Naive thymus-derived CD8-positive, alpha-beta T cell (primary cell): ENCODE measurements around the gene STK32B. TPM values are rescaled to one million over a fixed set of nuclear protein-coding genes. Genes with fewer than 3 reads are reported as not detected.

Experiments
- ATAC-seq, 2 donors: fragments of 150-1000 bp; cut with Tn5 transposase in 1 of 2; sonication (Bioruptor Pico), chemical (Tn5 transposase) in 1 of 2; 1 replicate in 1 of 2; 2 replicates in 1 of 2; pipeline ENCODE4 v1.10.0; 2021; ENCODE audit warnings: mild to moderate bottlenecking in 2 of 2, moderate library complexity in 2 of 2
- POLR2A ChIA-PET: fragments of 350-600 bp; sonication (Branson Sonifier 250); formaldehyde crosslinking; loops from one replicate; lab custom pipeline; 2021; ENCODE audit warnings: antibody characterized with exemption; lab: Charles Lee
- DNase-seq, 10 donors: peaks; one replicate each; pipeline versions ENCODE4 v3.0.0 to v3.0.0-alpha.2; 2020 to 2022
- H3K27ac Mint-ChIP-seq, 10 donors: one replicate each; pipeline ENCODE4 v1.8.0; 2020 to 2022; ENCODE audit warnings: mild to moderate bottlenecking in 10 of 10, mixed read lengths in 10 of 10, moderate library complexity in 4 of 10, inconsistent platforms in 1 of 10
- H3K27me3 Mint-ChIP-seq, 5 donors: one replicate each; pipeline ENCODE4 v1.8.0; 2021 to 2022; ENCODE audit warnings: mixed read lengths in 5 of 5
- H3K36me3 Mint-ChIP-seq, 3 donors: one replicate each; pipeline ENCODE4 v1.8.0; 2020 to 2022; ENCODE audit warnings: mixed read lengths in 3 of 3, mild to moderate bottlenecking in 2 of 3, inconsistent platforms in 1 of 3
- H3K4me1 Mint-ChIP-seq, 4 donors: one replicate each; pipeline ENCODE4 v1.8.0; 2021 to 2022; ENCODE audit warnings: mixed read lengths in 4 of 4
- H3K4me3 Mint-ChIP-seq, 10 donors: one replicate each; pipeline ENCODE4 v1.8.0; 2020 to 2022; ENCODE audit warnings: mild to moderate bottlenecking in 10 of 10, mixed read lengths in 10 of 10, moderate library complexity in 6 of 10, inconsistent platforms in 1 of 10
- H3K9me3 Mint-ChIP-seq, 9 donors: one replicate each; pipeline ENCODE4 v1.8.0; 2020 to 2022; ENCODE audit warnings: mixed read lengths in 9 of 9, mild to moderate bottlenecking in 3 of 9, inconsistent platforms in 1 of 9, moderate library complexity in 1 of 9
- polyA plus RNA-seq, 3 donors: library from polyadenylated mRNA; unstranded; fragments of 300-500 nt; fragmentation: Illumina TruSeq; gene quantifications; one replicate each; pipeline ENCODE4 v1.2.3, GENCODE V29; 2021
- total RNA-seq, 8 experiments: library from RNA in 2 of 8; stranded (reverse) in 2 of 8; gene quantifications; one replicate each; pipeline ENCODE4 v1.2.3 and lab custom pipeline; 2021 to 2026

The STK32B gene
- total and polyA plus RNA-seq, 5 experiments from 2014 or later: not detected

DNA sequence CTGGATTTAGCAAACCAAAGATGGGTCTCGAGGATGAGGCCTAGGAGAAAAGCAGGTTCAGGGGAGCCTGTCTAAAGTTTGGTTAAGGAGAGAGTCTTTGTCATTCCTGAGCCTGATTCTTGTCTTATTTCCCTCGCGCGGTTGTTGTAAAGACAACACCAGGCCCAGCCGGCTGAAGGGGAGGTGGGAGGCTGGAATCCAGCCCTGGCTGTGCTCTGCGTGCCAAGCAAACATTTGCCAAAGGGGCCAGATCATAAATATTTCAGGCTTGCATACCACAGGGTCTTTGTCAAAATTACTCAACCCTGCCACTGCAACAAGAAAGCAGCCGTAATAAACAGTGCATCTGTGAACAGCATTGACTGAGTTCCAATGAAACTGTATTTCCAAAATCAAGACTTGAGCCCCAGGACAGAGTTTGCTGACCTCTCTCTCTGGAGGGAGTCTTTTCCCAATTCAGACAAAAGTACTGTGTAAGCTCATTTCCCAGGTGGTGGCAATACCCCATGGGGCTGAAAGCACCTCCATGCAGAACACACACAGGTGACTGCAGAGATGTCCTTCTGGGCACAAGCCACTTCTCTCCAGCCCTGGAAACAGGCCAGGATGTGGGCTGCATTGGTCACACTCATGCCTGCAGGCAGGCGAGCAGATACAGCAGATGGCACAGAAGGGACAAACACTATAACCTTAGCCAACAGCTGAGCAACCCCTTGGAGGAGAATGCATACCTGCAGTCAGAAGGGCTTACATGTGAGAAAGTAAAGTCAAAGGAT, 320.3 kb downstream of the STK32B start:
- Mint-ChIP-seq H3K9me3 (peaks cover 0 to 19% (median 7%) of the 10 kb centered on the region in 9 donors), H3K27ac (no peak overlapping the region), H3K36me3 (peaks cover 0 to 6% (median 0%) of the 10 kb centered on the region in 3 donors), H3K4me3 (no peak overlapping the region), H3K27me3 (peaks cover 0 to 16% (median 0%) of the 10 kb centered on the region in 5 donors), H3K4me1 (no peaks in the 10 kb centered on the region)
- ATAC-seq (no peak), DNase-seq (no peak)
- POLR2A ChIA-PET: no interaction called here

DNA sequence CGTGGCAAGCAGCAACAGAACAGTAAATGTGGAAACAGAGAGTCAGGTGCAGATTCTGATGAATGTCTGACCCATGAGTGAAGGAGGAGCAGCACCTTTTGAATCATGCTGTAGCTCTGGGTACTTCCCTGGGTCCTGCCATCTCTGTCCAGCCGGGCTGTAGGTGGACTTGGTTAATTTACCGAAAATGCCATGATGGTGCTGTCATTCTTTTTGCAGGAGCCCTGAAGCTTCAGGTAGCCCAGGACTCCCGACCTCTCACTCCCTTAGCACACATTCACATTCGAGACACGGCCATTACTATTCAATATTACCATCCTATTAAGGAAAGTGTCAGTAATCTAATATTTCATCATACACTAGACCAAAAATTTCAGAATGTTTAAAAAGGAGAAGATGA, 320.9 kb downstream of the STK32B start:
- DNase-seq (no peak), ATAC-seq (no peak)
- Mint-ChIP-seq H3K27me3 (peaks cover 0 to 20% (median 0%) of the 10 kb centered on the region in 5 donors), H3K4me1 (no peaks in the 10 kb centered on the region), H3K27ac (no peak overlapping the region), H3K9me3 (peaks cover 0 to 23% (median 7%) of the 10 kb centered on the region in 9 donors), H3K4me3 (no peak overlapping the region), H3K36me3 (peaks cover 0 to 8% (median 2%) of the 10 kb centered on the region in 3 donors)
- POLR2A ChIA-PET: no interaction called here

DNA sequence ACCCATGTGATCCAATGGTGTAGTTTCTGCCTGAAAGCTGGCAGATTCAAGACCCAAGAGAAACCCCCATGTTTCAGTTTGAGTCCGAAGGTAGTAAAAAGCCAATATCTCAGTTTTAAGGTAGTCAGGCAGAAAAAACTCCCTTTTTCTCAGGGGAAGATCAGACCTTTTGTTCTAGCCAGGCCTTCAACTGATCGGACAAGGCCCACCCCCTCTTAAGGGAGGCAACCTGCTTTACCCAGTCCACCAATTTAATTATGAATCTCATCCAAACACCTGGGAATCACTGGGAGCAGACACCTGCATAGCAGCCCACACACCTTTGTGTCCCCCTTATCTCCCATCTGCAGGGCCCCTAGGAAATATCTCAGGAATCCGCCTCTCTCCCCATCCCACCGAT, 322.0 kb downstream of the STK32B start:
- Mint-ChIP-seq H3K27ac (no peak overlapping the region), H3K9me3 (peaks cover 6 to 28% (median 9%) of the 10 kb centered on the region in 9 donors), H3K4me3 (no peak overlapping the region), H3K4me1 (no peaks in the 10 kb centered on the region), H3K36me3 (peaks cover 0 to 14% (median 2%) of the 10 kb centered on the region in 3 donors), H3K27me3 (peaks cover 0 to 20% (median 0%) of the 10 kb centered on the region in 5 donors)
- POLR2A ChIA-PET: no interaction called here
- no peak for DNase-seq
- no peak for ATAC-seq

DNA sequence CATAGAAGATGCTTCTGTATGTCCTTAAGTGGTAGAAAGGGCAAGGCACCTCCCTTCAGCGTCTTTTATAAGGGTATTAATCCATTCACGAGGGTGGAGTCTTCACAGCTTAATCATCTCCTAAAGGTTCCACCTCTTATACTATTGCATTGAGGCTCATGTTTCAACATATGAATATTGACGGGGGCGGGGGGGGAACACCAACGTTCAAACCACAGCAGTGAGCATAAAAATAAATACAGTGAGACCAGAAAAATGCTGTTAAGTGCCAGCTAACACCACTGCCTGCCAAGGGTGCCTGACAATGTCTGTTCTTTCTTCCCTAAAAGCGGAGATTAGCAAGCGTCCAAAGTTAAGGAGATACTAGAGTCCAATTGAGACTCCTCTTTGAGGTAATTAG, 323.3 kb downstream of the STK32B start:
- Mint-ChIP-seq H3K27ac (no peak overlapping the region), H3K9me3 (peaks cover 5 to 28% (median 10%) of the 10 kb centered on the region in 9 donors), H3K4me3 (no peak overlapping the region), H3K36me3 (peaks cover 0 to 14% (median 2%) of the 10 kb centered on the region in 3 donors), H3K4me1 (no peaks in the 10 kb centered on the region), H3K27me3 (peaks cover 0 to 12% (median 0%) of the 10 kb centered on the region in 5 donors)
- DNase-seq: no peak
- POLR2A ChIA-PET: no interaction called here
- ATAC-seq: no peak

DNA sequence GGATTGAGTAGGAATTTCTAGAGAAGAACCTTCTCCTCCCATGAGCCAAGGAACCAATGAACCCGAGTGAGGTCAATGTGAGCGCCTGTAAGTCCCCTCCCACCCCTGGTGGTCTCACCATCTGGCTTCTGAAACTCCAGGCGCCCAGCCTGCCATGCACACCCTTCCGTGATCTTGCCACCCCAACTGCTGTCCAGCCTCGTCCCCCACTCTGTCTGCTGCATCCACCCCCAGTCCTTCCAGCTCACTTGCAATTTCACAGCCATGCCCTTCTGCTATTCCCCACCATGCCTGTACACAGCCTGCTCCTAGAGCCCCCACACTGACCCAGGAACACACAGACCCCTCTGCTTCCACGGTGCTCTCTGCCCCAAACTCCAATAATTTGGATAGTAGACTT, 323.7 kb downstream of the STK32B start:
- H3K4me1 Mint-ChIP-seq: no peaks in the 10 kb centered on the region
- no peak for DNase-seq
- H3K27ac Mint-ChIP-seq: no peak overlapping the region
- no peak overlapping the region for H3K4me3 Mint-ChIP-seq
- ATAC-seq: no peak
- H3K27me3 Mint-ChIP-seq: peaks cover 0 to 12% (median 0%) of the 10 kb centered on the region in 5 donors
- peaks cover 5 to 28% (median 10%) of the 10 kb centered on the region in 9 donors for H3K9me3 Mint-ChIP-seq
- POLR2A ChIA-PET: no interaction called here
- peaks cover 0 to 14% (median 2%) of the 10 kb centered on the region in 3 donors for H3K36me3 Mint-ChIP-seq

DNA sequence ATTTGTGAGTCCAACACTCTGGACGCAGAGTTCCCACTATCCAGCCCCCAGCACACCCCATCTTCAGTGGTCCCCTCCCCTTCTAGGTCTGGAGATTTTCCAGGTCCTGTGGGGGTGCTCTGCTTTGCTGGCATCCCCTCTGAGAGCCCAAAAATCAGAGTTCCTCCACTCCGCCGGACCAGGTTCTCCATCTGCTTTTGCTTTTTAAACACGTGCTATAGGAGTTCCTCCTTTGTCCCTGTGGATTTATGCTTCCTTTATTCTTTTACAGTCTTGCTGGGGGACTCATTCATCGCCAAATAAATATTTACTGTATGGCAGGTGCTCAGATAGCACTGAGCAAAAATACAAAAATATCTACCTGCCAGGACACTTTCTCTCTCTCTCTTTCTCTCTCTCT, 324.7 kb downstream of the STK32B start:
- peaks cover 0 to 14% (median 2%) of the 10 kb centered on the region in 3 donors for H3K36me3 Mint-ChIP-seq
- no peak for DNase-seq
- peaks cover 5 to 28% (median 10%) of the 10 kb centered on the region in 9 donors for H3K9me3 Mint-ChIP-seq
- POLR2A ChIA-PET: no interaction called here
- no peak for ATAC-seq
- H3K4me3 Mint-ChIP-seq: no peak overlapping the region
- H3K27ac Mint-ChIP-seq: no peak overlapping the region
- no peaks in the 10 kb centered on the region for H3K4me1 Mint-ChIP-seq
- H3K27me3 Mint-ChIP-seq: peaks cover 0 to 12% (median 2%) of the 10 kb centered on the region in 5 donors

DNA sequence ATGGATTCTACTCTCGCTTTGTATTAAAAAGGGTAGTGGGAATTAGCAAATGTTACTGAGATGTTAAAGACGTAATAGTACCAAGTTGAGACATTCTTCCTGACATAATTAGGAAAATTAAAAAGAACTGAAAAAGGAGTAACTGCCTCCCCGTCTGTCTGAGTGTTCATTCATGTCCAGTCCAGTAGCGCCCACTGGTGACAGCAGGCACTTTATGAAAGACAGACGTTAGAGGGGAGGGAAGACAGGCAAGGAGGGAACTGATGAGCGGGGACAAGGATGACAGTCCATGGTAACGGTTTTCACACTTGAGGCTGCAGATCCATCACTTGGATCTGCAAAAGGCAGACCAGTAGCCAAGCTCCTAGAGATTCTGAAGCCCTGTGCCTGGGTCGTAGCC, 326.7 kb downstream of the STK32B start:
- Mint-ChIP-seq H3K36me3 (peaks cover 0 to 14% (median 2%) of the 10 kb centered on the region in 3 donors), H3K4me1 (no peaks in the 10 kb centered on the region), H3K9me3 (peaks cover 5 to 28% (median 10%) of the 10 kb centered on the region in 9 donors), H3K27ac (no peak overlapping the region), H3K27me3 (peaks cover 0 to 12% (median 2%) of the 10 kb centered on the region in 5 donors), H3K4me3 (no peak overlapping the region)
- ATAC-seq: no peak
- DNase-seq: no peak
- POLR2A ChIA-PET: no interaction called here

DNA sequence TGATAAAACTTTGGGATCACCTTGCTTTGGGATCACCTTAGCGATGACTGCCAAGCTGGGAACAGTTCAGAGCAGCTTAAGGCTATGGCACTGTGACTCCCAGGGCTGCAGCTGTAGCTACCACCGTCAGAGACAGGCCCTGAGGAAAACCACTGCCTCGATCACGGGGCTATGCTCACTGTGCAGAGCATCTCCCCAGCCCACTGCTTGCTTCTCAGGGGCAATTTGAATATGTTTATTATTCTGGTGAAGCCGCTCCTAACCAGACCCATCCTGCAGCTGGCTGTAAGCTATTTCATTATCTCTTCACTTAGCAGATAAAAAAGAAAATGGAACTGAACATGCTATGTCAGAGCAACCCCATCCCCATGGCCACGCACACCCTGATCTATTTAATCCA, 328.6 kb downstream of the STK32B start:
- Mint-ChIP-seq H3K27ac (no peak overlapping the region), H3K9me3 (peaks cover 0 to 18% (median 8%) of the 10 kb centered on the region in 9 donors), H3K4me3 (no peak overlapping the region), H3K36me3 (peaks cover 0 to 9% (median 2%) of the 10 kb centered on the region in 3 donors), H3K4me1 (peaks cover 0 to 7% (median 2%) of the 10 kb centered on the region in 4 donors), H3K27me3 (peaks cover 0 to 20% (median 4%) of the 10 kb centered on the region in 5 donors)
- DNase-seq: no peak
- no peak for ATAC-seq
- POLR2A ChIA-PET: no interaction called here

DNA sequence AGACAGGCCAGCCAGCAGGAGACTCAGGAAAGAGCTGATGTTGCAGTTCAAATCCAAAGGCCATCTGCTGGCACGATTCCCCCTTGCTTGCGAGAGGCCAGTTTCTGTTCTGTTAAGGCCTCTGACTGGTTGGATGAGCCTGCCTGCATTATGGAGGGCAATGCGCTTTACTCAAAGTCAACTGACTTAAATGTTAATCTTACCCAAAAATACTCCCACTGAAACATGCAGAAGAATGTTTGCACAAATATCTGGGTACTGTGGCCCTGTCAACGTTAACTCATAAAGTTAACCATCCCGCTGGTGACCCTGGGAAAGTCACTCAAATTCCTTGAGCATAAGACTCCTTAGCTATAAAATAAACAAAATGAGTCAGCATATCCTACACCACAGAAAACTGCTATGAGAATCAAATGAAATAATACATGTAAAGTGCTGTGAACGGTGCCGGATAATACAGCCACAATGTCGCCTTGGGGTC, 330.7 kb downstream of the STK32B start:
- Mint-ChIP-seq H3K4me3 (no peak overlapping the region), H3K27me3 (peaks cover 0 to 9% (median 4%) of the 10 kb centered on the region in 5 donors), H3K4me1 (peaks cover 0 to 13% (median 6%) of the 10 kb centered on the region in 4 donors), H3K36me3 (peaks cover 0 to 8% (median 0%) of the 10 kb centered on the region in 3 donors), H3K9me3 (peaks cover 0 to 11% (median 6%) of the 10 kb centered on the region in 9 donors), H3K27ac (no peak overlapping the region)
- no peak for DNase-seq
- no peak for ATAC-seq
- POLR2A ChIA-PET: no interaction called here

DNA sequence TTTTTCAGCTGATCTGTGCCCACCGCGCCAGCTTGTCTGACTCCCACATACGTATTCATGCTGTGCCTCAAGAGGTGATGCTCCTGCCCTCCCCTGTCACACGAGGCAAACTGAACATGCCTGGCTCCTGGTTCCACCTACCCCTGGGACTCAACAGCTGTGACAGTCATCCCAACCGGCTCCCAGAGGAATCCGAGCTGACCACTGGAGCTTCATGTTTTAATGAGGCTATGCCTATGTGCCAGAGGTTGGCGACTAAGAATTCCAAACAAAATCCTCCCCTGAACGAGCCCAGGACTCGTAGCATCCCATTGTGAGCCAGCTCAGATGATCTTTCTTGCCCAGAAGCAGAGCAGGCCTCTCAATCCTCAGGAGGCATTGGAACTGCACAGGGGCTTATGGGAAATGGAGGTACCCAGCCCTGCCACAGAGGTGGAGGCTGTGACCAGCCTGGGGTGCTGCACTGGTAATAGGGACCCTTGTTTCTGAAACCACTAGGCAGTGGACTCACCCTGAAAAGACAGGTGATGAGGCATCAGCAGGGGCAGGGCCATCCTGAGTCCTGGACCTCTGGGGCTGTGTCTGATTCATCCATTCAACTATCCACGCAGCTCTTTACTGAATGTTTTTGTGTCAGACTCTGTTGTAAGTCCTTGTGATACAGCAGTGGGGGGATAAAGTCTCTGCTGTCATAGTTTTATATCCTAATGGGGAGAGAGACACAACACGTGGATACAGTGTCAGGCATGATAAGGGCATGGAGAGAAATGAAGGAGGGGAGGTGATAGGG, 332.1 kb downstream of the STK32B start:
- Mint-ChIP-seq H3K27me3 (peaks cover 0 to 8% (median 4%) of the 10 kb centered on the region in 5 donors), H3K9me3 (peaks cover 0 to 1% (median 0%) of the 10 kb centered on the region in 9 donors), H3K4me3 (no peak overlapping the region), H3K4me1 (peaks cover 0 to 13% (median 6%) of the 10 kb centered on the region in 4 donors), H3K27ac (no peak overlapping the region), H3K36me3 (no peaks in the 10 kb centered on the region)
- POLR2A ChIA-PET: no interaction called here
- ATAC-seq (no peak), DNase-seq (no peak)

DNA sequence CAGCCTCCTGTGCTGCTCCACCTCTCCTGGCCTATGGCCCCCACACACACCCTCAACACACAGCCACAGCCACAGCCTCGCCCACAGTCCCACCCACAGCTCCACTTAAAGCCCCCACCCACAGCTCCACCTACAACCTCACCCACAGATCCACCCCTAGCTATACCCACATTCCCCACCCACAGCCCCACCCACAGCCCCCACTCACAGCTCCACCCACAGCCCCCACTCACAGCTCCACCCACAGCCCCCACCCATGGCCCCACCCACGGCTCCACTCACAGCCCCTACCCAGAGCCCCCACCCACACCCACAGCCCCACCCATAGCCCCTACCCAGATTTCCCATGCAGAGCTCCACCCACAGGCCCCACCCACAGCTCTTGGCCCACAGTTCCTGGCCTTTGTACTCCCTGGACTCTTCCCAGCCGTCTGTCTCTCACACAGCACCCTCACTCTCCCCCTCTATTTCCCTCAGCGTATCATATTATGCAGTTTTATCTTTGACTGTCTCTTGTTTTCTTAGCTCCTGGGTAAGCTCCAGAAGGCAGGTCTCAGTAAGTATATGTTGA, 334.5 kb downstream of the STK32B start:
- H3K27ac Mint-ChIP-seq: peak overlapping the region in 1 of 10 donors; percentile 31
- peaks cover 0 to 13% (median 6%) of the 10 kb centered on the region in 4 donors for H3K4me1 Mint-ChIP-seq
- ATAC-seq (no peak), DNase-seq (no peak)
- H3K9me3 Mint-ChIP-seq: peaks cover 0 to 1% (median 0%) of the 10 kb centered on the region in 9 donors
- H3K27me3 Mint-ChIP-seq: peaks cover 0 to 8% (median 4%) of the 10 kb centered on the region in 5 donors
- POLR2A ChIA-PET: no interaction called here
- H3K36me3 Mint-ChIP-seq: no peaks in the 10 kb centered on the region
- H3K4me3 Mint-ChIP-seq: no peak overlapping the region

DNA sequence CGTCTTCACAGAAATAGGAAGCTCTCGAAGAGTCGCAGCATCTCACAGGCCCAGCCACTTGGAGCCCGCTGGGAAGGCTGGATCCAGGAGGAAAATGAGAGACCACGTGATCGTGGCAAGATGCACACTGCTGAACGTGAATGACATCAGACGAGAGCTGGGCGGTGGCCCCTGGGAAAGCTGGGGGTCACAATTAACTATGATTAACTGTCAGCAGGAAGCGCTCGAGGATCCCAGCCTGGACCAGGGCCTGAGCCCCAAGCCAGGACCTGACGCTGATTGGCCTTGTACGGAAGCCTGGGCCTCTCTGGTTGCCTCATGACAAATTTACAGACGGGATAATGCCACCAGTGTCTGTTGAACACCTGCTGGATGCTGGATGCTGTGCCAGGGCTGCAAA, 335.6 kb downstream of the STK32B start:
- DNase-seq (no peak), ATAC-seq (no peak)
- H3K4me1 Mint-ChIP-seq: peaks cover 0 to 13% (median 6%) of the 10 kb centered on the region in 4 donors
- no peak overlapping the region for H3K27ac Mint-ChIP-seq
- H3K9me3 Mint-ChIP-seq: peaks cover 0 to 1% (median 0%) of the 10 kb centered on the region in 9 donors
- POLR2A ChIA-PET: no interaction called here
- peaks cover 0 to 8% (median 4%) of the 10 kb centered on the region in 5 donors for H3K27me3 Mint-ChIP-seq
- H3K4me3 Mint-ChIP-seq: no peak overlapping the region
- no peaks in the 10 kb centered on the region for H3K36me3 Mint-ChIP-seq
